Right atrium auricular region (tissue), 2 donors: ENCODE measurements around the gene RNF214. TPM values are rescaled to one million over a fixed set of nuclear protein-coding genes. Genes with fewer than 3 reads are reported as not detected.
A peak's percentile ranks its signal among the peaks of the same experiment; 100 is the strongest.

Source experiments
- DNase-seq: peaks from one replicate; pipeline ENCODE4 v3.0.0-alpha.2; 2019; ENCODE audit warnings: low spot score
- H3K27ac ChIP-seq, 2 donors: fragments of 200-600 bp; sonication (generic); 1 replicate in 1 of 2; 2 replicates in 1 of 2; pipeline ENCODE4 v1.5.1; 2016 to 2019
- H3K27me3 ChIP-seq, 2 donors: fragments of 200-600 bp; sonication (generic); one replicate each; pipeline versions ENCODE4 v1.5.1 to v1.6.0; 2017 to 2019
- H3K36me3 ChIP-seq: fragments of 200-600 bp; sonication (generic); one replicate; pipeline ENCODE4 v1.5.1; 2016
- H3K4me1 ChIP-seq, 2 donors: fragments of 200-600 bp; sonication (generic); one replicate each; pipeline versions ENCODE4 v1.5.1 to v1.6.0; 2017 to 2019
- H3K4me3 ChIP-seq, 2 donors: fragments of 200-600 bp; sonication (generic); 1 replicate in 1 of 2; 2 replicates in 1 of 2; pipeline ENCODE4 v1.5.1; 2017 to 2019; ENCODE audit warnings: mild to moderate bottlenecking in 1 of 2, moderate library complexity in 1 of 2
- H3K9me3 ChIP-seq, 2 donors: fragments of 200-600 bp; sonication (generic); one replicate each; pipeline ENCODE4 v1.5.1; 2019
- CTCF ChIP-seq, 2 donors: fragments of 200-600 bp; sonication (generic); IDR thresholded peaks; one replicate each; pipeline ENCODE4 v1.5.1; 2019; ENCODE audit warnings: antibody characterized with exemption in 2 of 2
- total RNA-seq, 2 donors: library from RNA; depleted of rRNA; stranded (reverse); fragments of >200 nt; gene quantifications; one replicate each; pipeline ENCODE4 v1.1.0, GENCODE V29; 2016

Gene RNF214
- total RNA-seq, 2 donors from 2014 or later = 11.0 to 11.5 TPM

GRCh38 chr11:117199916-117200812, 32.3 kb upstream of the RNF214 start:
- Histone ChIP-seq H3K27me3 (no peaks in the 10 kb centered on the region), H3K36me3 (peaks cover 64% of the 10 kb centered on the region), H3K9me3 (no peaks in the 10 kb centered on the region), H3K4me3 (peak overlapping the region; percentile 58 to 62), H3K4me1 (peaks cover 0 to 75% of the 10 kb centered on the region in 2 donors), H3K27ac (peak overlapping the region; percentile 86 to 88)
- TF ChIP-seq CTCF (IDR thresholded peaks at IDR 0.05) = no peak
- no peak for DNase-seq

- DNase-seq = no peak
- no peaks in the 10 kb centered on the region for H3K9me3 ChIP-seq
Observed at GRCh38 chr11:117200813-117201657, 31.4 kb upstream of the RNF214 start.

GRCh38 chr11:117201658-117202305, 30.7 kb upstream of the RNF214 start:
- no peak for DNase-seq
- no peak for TF ChIP-seq CTCF (IDR thresholded peaks at IDR 0.05)
- Histone ChIP-seq H3K4me1 (peaks cover 0 to 79% of the 10 kb centered on the region in 2 donors), H3K9me3 (no peaks in the 10 kb centered on the region), H3K36me3 (peaks cover 60% of the 10 kb centered on the region), H3K4me3 (peak overlapping the region; percentile 58 to 62), H3K27ac (peak overlapping the region; percentile 86 to 88), H3K27me3 (no peaks in the 10 kb centered on the region)

More at GRCh38 chr11:117200813-117201657, 31.4 kb upstream of the RNF214 start:
- Histone ChIP-seq H3K27ac (peak overlapping the region; percentile 86 to 88), H3K4me1 (peaks cover 0 to 79% of the 10 kb centered on the region in 2 donors), H3K27me3 (no peaks in the 10 kb centered on the region), H3K4me3 (peak overlapping the region; percentile 58 to 62), H3K36me3 (peaks cover 64% of the 10 kb centered on the region)
- no peak for TF ChIP-seq CTCF (IDR thresholded peaks at IDR 0.05)

- Histone ChIP-seq H3K4me1 (peaks cover 0 to 74% of the 10 kb centered on the region in 2 donors), H3K4me3 (peak overlapping the region; percentile 58 to 62), H3K27ac (peak overlapping the region; percentile 86 to 88), H3K27me3 (no peaks in the 10 kb centered on the region), H3K9me3 (no peaks in the 10 kb centered on the region), H3K36me3 (peaks cover 60% of the 10 kb centered on the region)
- DNase-seq = no peak
- TF ChIP-seq CTCF (IDR thresholded peaks at IDR 0.05) = no peak
Observed at GRCh38 chr11:117202386-117203068, 29.9 kb upstream of the RNF214 start.

- Histone ChIP-seq H3K4me3 (peak overlapping the region; percentile 58 to 62), H3K9me3 (no peaks in the 10 kb centered on the region), H3K27ac (peak overlapping the region; percentile 86 to 88), H3K27me3 (no peaks in the 10 kb centered on the region), H3K4me1 (peaks cover 0 to 69% of the 10 kb centered on the region in 2 donors), H3K36me3 (peaks cover 60% of the 10 kb centered on the region)
- no peak for DNase-seq
- TF ChIP-seq CTCF (IDR thresholded peaks at IDR 0.05) = no peak
Observed at GRCh38 chr11:117203069-117203407, 29.4 kb upstream of the RNF214 start.
